GM19239 (cell line): ENCODE data around the gene ATP6AP1.

Experiments used
- DNase-seq: peaks from one replicate; pipeline ENCODE4 v3.0.0; 2011; ENCODE audit warnings: low spot score; ENCODE audit not compliant: insufficient read length
- FAIRE-seq: peaks from 2 replicates; lab custom pipeline; 2011; peaks lifted over from hg19 to GRCh38; lab: Jason Lieb, UNC

Gene ATP6AP1

GRCh38 chrX:154485150-154486051 is 56.9 kb downstream of the ATP6AP1 start:
- no peak for DNase-seq
- FAIRE-seq = peak; percentile 90

DNA sequence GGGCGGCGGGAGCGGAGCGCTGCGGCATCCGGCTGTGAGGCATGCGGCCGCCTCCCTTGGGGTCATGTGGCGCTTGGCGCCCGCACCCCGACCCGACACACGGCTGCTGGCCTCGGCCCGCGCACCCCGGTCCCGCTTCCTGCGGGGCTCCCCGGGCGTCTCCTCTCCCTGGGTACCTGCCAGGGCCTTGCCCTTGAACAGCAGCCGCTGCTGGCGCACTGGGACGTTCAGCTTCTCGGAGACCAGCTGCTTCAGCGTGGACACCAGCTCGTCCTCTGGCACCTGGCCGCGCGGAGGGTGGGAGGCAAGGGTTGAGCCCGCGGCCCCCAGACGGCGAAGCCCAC is 57.5 kb downstream of the ATP6AP1 start:
- FAIRE-seq = no peak
- DNase-seq = no peak
